NCI-H526 (cell line): ENCODE results near the gene RIPOR2.
"Not testable (repeated sequence)": the region's sequence is repeated elsewhere in the genome, so short reads cannot be mapped to it uniquely, and the experiment has no call there.

Source experiments
- DNase-seq, 2 experiments: peaks; one replicate each; lab custom pipeline; 2025; lab: John Stamatoyannopoulos, UW

RIPOR2 gene

GRCh38 chr6:24763578-24763977, 172.2 kb downstream of the RIPOR2 start:
- no peak for DNase-seq

- no peak for DNase-seq
Observed at GRCh38 chr6:24761851-24762250, 173.9 kb downstream of the RIPOR2 start.

- no peak for DNase-seq
Observed at GRCh38 chr6:24761193-24761835, 174.4 kb downstream of the RIPOR2 start.

GRCh38 chr6:24760210-24760609, 175.6 kb downstream of the RIPOR2 start:
- DNase-seq, result no peak

GRCh38 chr6:24759718-24760117, 176.0 kb downstream of the RIPOR2 start:
- DNase-seq, result no peak

GRCh38 chr6:24757611-24758010, 178.1 kb downstream of the RIPOR2 start:
- no peak for DNase-seq

GRCh38 chr6:24755279-24755678, 180.5 kb downstream of the RIPOR2 start:
- no peak for DNase-seq

- DNase-seq, result not testable (repeated sequence)
Observed at GRCh38 chr6:24754378-24754777, 181.4 kb downstream of the RIPOR2 start.
